CD4-positive, alpha-beta memory T cell (primary cell): ENCODE measurements around the gene DUSP28. TPM values are rescaled to one million over a fixed set of nuclear protein-coding genes. Genes with fewer than 3 reads are reported as not detected.

Experiments
- CTCF ChIA-PET: fragments of 350-600 bp; sonication (Branson Sonifier 250); formaldehyde crosslinking; loops from one replicate; lab custom pipeline; 2021; ENCODE audit warnings: inconsistent platforms; ENCODE audit not compliant: partially characterized antibody; lab: Charles Lee
- POLR2A ChIA-PET: fragments of 350-600 bp; sonication (Branson Sonifier 250); formaldehyde crosslinking; loops from one replicate; lab custom pipeline; 2021; ENCODE audit not compliant: partially characterized antibody; lab: Charles Lee
- DNase-seq, 5 donors: peaks; one replicate each; pipeline versions ENCODE4 v3.0.0 to v3.0.0-alpha.2; 2020 to 2022; ENCODE audit warnings: mixed read lengths in 1 of 5
- H3K27ac ChIP-seq: one replicate; pipeline ENCODE4 v1.7.0; 2013; ENCODE audit warnings: low read depth, low read length
- H3K27me3 ChIP-seq: 2 replicates; pipeline ENCODE4 v1.7.0; 2013; ENCODE audit warnings: mild to moderate bottlenecking, low read length, moderate library complexity; ENCODE audit not compliant: insufficient read depth
- H3K36me3 ChIP-seq: 2 replicates; pipeline ENCODE4 v1.7.0; 2013; ENCODE audit warnings: mild to moderate bottlenecking, low read length, moderate library complexity; ENCODE audit not compliant: insufficient read depth
- H3K4me1 ChIP-seq: 2 replicates; pipeline ENCODE4 v1.7.0; 2013; ENCODE audit warnings: mild to moderate bottlenecking, low read length, moderate library complexity; ENCODE audit not compliant: insufficient read depth
- H3K4me3 ChIP-seq, 2 donors: one replicate each; pipeline ENCODE4 v1.7.0; 2013; ENCODE audit warnings: low read length in 2 of 2, mild to moderate bottlenecking in 1 of 2
- H3K9me3 ChIP-seq, 2 donors: one replicate each; pipeline ENCODE4 v1.7.0; 2013; ENCODE audit warnings: low read length in 2 of 2, control low read depth in 1 of 2; ENCODE audit not compliant: control insufficient read depth in 1 of 2
- H3K27ac Mint-ChIP-seq, 7 donors: one replicate each; pipeline ENCODE4 v1.8.0; 2020 to 2021; ENCODE audit warnings: mixed read lengths in 7 of 7, mild to moderate bottlenecking in 6 of 7, inconsistent platforms in 3 of 7, moderate library complexity in 3 of 7
- H3K27me3 Mint-ChIP-seq, 2 donors: one replicate each; pipeline ENCODE4 v1.8.0; 2020 to 2021; ENCODE audit warnings: mixed read lengths in 2 of 2
- H3K36me3 Mint-ChIP-seq, 2 donors: one replicate each; pipeline ENCODE4 v1.8.0; 2020 to 2021; ENCODE audit warnings: mixed read lengths in 2 of 2, inconsistent platforms in 1 of 2, mild to moderate bottlenecking in 1 of 2
- H3K4me1 Mint-ChIP-seq, 4 donors: one replicate each; pipeline ENCODE4 v1.8.0; 2020 to 2021; ENCODE audit warnings: mixed read lengths in 4 of 4, mild to moderate bottlenecking in 1 of 4
- H3K4me3 Mint-ChIP-seq, 8 donors: one replicate each; pipeline ENCODE4 v1.8.0; 2020 to 2021; ENCODE audit warnings: mixed read lengths in 8 of 8, mild to moderate bottlenecking in 7 of 8, moderate library complexity in 6 of 8, inconsistent platforms in 3 of 8
- H3K9me3 Mint-ChIP-seq, 8 donors: one replicate each; pipeline ENCODE4 v1.8.0; 2020 to 2021; ENCODE audit warnings: mixed read lengths in 8 of 8, mild to moderate bottlenecking in 5 of 8, inconsistent platforms in 3 of 8, moderate library complexity in 1 of 8
- intact Hi-C: fragments of 100-400 bp; cut with micrococcal nuclease; formaldehyde crosslinking; loops from one replicate; pipeline ENCODE4 v1.15.1; 2023
- polyA plus RNA-seq, 2 donors: library from polyadenylated mRNA; unstranded; fragments of 300-500 nt; fragmentation: Illumina TruSeq; gene quantifications; one replicate each; pipeline ENCODE4 v1.2.3, GENCODE V29; 2021
- total RNA-seq, 2 experiments: library from RNA; stranded (reverse); gene quantifications; one replicate each; pipeline ENCODE4 v1.2.3, GENCODE V29; 2021

DUSP28 gene
- total and polyA plus RNA-seq, 4 experiments from 2014 or later = 16.3 to 19.4 (median 18.4) TPM

DNA sequence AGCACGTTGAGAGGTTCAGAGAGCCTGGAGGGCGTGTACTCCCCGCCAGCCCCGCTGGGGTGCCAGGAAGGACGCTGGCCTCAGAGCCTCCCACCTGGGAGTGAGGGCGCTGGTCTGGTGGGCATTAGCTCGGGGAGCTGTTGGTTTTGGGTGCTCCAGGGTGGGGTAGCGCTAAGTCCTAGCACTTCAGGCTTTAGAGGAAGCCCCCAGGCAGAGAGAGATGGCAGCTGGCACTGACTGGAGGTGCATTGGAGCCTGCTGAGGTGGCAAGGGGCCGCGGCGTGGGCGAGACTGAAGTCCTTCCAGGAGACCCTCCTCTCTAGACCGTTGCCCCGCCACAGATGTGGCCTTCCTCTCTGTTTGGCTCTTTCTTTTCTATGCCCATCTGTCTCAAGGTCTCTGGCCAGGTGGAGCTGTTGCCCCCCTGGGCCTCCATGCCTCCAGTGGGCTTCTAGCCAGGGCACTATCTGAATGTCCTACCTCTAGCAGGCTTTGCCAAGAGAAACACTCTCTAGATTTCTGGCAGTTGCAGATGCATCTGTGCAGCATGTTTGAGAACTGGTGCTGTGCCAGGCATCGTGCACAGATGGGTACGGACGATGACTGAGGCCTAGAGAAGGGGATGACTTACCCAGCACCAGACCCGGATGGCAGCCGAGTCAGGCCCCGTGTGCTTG lies 33.0 kb downstream of the DUSP28 start:
- Histone ChIP-seq H3K4me3 (no peak overlapping the region), H3K36me3 (peaks cover 41% of the 10 kb centered on the region), H3K4me1 (peaks cover 11% of the 10 kb centered on the region), H3K27ac (no peak overlapping the region), H3K9me3 (no peaks in the 10 kb centered on the region), H3K27me3 (no peaks in the 10 kb centered on the region)
- H3K9me3 Mint-ChIP-seq = no peaks in the 10 kb centered on the region
- no peak overlapping the region for H3K4me3 Mint-ChIP-seq
- peak in 1 of 5 donors; percentile 29 for DNase-seq
- no peaks in the 10 kb centered on the region for H3K27me3 Mint-ChIP-seq
- H3K36me3 Mint-ChIP-seq = peaks cover 9 to 29% of the 10 kb centered on the region in 2 donors
- ChIA-PET CTCF (interaction anchor here (0.9 kb wide), 1 partner anchor 79 kb away, joined by 3 read pairs; no protein-coding TSS in a partner anchor), POLR2A (interaction anchor here (0.8 kb wide), 1 partner anchor 32 kb away, joined by 3 read pairs; no protein-coding TSS in a partner anchor)
- intact Hi-C loops = no loop called here
- peak overlapping the region in 1 of 7 donors; percentile 21 for H3K27ac Mint-ChIP-seq
- H3K4me1 Mint-ChIP-seq = peaks cover 10 to 13% (median 11%) of the 10 kb centered on the region in 4 donors

DNA sequence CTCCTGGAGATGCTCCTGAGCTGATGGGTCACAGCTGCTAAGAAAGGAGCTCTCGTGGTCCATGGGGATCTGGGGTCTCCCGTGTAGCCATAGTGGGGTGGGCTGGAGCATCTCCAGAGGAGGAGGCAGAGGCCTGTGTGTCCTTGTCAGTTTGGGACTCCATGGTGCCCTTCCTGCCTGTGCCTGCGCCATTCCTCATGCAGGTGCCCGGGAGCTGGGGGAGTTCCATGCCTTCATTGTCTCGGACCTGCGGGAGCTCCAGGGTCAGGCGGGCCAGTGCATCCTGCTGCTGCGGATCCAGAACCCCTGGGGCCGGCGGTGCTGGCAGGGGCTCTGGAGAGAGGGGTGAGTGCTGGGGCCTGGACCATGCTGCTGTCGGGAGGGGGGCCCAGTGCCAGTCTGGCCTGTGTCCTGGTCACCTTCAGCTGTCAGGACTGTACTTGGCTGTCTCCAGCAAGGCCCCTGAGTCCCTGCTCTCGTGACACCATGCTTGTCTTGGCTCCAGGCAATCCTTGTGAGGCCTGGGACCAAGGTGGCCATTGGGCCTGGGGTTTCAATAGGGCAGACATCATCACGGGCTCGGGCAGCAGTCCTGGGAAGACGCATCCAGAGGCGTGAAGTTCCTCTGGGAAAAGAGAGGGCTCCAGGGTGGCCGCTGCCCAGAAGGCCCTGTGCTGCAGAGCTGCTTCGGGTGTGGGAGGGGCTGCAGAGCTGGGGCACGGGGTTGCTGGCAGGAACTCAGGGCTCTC lies 33.7 kb downstream of the DUSP28 start:
- H3K4me1 ChIP-seq = peaks cover 4% of the 10 kb centered on the region
- H3K27ac ChIP-seq = no peak overlapping the region
- Mint-ChIP-seq H3K4me1 (peaks cover 3 to 6% (median 4%) of the 10 kb centered on the region in 4 donors), H3K4me3 (no peak overlapping the region), H3K36me3 (peaks cover 3 to 24% of the 10 kb centered on the region in 2 donors), H3K27me3 (no peaks in the 10 kb centered on the region), H3K27ac (no peak overlapping the region), H3K9me3 (no peaks in the 10 kb centered on the region)
- DNase-seq = peak in 1 of 5 donors; percentile 32
- no peaks in the 10 kb centered on the region for H3K9me3 ChIP-seq
- no peaks in the 10 kb centered on the region for H3K27me3 ChIP-seq
- CTCF ChIA-PET = interaction anchor here (1.3 kb wide), 1 partner anchor 80 kb away, joined by 7 read pairs; no protein-coding TSS in a partner anchor
- intact Hi-C loops = no loop called here
- POLR2A ChIA-PET = interaction anchor here (0.8 kb wide), 1 partner anchor 33 kb away, joined by 3 read pairs; no protein-coding TSS in a partner anchor
- peaks cover 44% of the 10 kb centered on the region for H3K36me3 ChIP-seq
- no peak overlapping the region for H3K4me3 ChIP-seq

DNA sequence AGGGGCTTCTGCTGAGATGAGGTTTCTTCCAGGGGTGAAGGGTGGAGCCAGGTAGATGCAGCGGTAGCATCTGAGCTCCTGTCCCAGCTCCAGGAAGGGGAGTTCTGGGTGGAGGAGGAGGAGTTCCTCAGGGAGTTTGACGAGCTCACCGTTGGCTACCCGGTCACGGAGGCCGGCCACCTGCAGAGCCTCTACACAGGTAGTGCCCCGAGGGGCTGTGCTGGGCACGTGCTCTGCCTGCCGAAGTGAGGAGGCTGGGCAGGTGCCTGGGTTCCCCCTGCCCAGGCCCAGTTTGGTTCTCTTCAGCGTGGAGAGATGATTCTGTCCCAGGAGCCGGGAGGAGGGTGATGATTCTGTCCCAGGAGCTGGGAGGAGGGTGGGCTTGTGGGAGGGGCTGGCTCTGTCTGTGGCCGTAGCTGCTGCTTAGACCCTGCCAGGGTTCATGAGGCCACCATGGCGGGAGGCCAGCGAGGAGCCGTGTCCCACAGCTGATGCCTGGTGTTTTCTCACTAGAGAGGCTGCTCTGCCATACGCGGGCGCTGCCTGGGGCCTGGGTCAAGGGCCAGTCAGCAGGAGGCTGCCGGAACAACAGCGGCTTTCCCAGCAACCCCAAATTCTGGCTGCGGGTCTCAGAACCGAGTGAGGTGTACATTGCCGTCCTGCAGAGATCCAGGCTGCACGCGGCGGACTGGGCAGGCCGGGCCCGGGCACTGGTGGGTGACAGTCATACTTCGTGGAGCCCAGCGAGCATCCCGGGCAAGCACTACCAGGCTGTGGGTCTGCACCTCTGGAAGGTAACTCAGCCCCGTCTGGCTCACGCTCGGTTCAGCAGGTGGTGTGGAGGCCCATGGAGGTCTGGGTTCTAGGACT lies 34.6 kb downstream of the DUSP28 start:
- Histone ChIP-seq H3K4me3 (no peak overlapping the region), H3K27me3 (no peaks in the 10 kb centered on the region), H3K9me3 (no peaks in the 10 kb centered on the region), H3K36me3 (peaks cover 39% of the 10 kb centered on the region), H3K27ac (no peak overlapping the region), H3K4me1 (no peaks in the 10 kb centered on the region)
- no peak for DNase-seq
- POLR2A ChIA-PET = interaction anchor here (0.8 kb wide), 1 partner anchor 9 kb away, joined by 3 read pairs; the partner anchor contains the start of gene CAPN10
- Mint-ChIP-seq H3K9me3 (no peaks in the 10 kb centered on the region), H3K4me1 (peaks cover 0 to 4% (median under 1%) of the 10 kb centered on the region in 4 donors), H3K36me3 (peaks cover 0 to 30% of the 10 kb centered on the region in 2 donors), H3K27me3 (no peaks in the 10 kb centered on the region), H3K27ac (no peak overlapping the region), H3K4me3 (no peak overlapping the region)
- CTCF ChIA-PET = interaction anchor here (1.3 kb wide), 1 partner anchor 80 kb away, joined by 7 read pairs; no protein-coding TSS in a partner anchor
- intact Hi-C loops = no loop called here

DNA sequence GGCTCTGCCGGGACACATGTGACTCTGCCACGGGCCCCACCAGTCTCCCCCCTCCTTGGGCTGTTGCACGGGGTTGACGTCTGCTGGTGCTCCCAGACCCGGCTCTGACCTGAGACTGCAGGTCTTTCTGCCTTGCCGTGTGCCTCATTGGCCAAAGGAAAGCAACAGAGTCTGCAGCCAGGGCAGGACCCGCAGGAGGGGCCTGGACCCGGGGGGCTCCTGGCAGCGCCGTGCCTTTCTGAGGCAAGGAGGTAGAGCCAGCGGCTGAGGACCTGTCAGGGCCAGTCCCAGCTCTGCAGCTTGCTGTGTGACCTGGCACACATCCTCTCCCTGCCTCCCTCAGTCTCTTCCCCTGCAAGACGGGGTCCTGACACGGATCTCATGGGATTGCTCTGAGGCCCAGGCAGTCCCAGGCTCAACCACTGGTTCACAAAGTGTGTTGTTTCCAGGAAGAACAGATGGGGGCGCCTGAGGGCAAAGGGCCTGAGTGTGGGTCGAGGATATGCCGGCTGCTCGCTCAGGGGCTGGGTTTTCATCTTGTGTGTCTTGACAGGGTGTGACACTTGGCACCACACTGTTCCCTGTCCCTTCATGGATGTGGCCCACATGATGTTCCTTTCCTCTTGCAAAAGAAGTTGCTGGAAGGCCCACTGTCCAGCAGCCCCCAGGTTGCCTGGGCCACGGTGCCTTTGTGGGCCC lies 35.4 kb downstream of the DUSP28 start:
- POLR2A ChIA-PET = no interaction called here

DNA sequence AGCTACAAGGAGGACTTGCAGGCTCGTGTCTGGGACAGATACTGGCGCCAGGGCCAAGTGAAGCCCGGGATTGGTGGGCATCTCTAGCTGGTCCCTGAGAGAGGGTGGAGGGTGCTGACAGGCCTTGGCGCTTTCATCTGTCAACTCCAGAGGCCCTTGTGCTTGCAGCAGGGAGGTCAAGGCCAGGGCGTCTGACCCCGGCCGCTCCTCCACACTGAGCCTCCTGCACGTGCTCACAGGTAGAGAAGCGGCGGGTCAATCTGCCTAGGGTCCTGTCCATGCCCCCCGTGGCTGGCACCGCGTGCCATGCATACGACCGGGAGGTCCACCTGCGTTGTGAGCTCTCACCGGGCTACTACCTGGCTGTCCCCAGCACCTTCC lies 35.9 kb downstream of the DUSP28 start:
- Mint-ChIP-seq H3K36me3 (peaks cover 0 to 30% of the 10 kb centered on the region in 2 donors), H3K9me3 (no peaks in the 10 kb centered on the region), H3K27ac (peak overlapping the region in 1 of 7 donors; percentile 65), H3K4me3 (no peak overlapping the region), H3K4me1 (peaks cover 0 to 4% (median under 1%) of the 10 kb centered on the region in 4 donors), H3K27me3 (no peaks in the 10 kb centered on the region)
- intact Hi-C loops = no loop called here
- no peak for DNase-seq
- ChIA-PET CTCF (no interaction called here), POLR2A (no interaction called here)
- no peaks in the 10 kb centered on the region for H3K27me3 ChIP-seq
- H3K4me3 ChIP-seq = no peak overlapping the region
- peaks cover 31% of the 10 kb centered on the region for H3K36me3 ChIP-seq
- no peaks in the 10 kb centered on the region for H3K9me3 ChIP-seq
- H3K27ac ChIP-seq = no peak overlapping the region
- no peaks in the 10 kb centered on the region for H3K4me1 ChIP-seq

More for the DNA sequence above, 35.4 kb downstream of the DUSP28 start:
- Histone ChIP-seq H3K4me1 (no peaks in the 10 kb centered on the region), H3K4me3 (no peak overlapping the region), H3K27me3 (no peaks in the 10 kb centered on the region), H3K9me3 (no peaks in the 10 kb centered on the region), H3K36me3 (peaks cover 36% of the 10 kb centered on the region), H3K27ac (no peak overlapping the region)
- CTCF ChIA-PET = interaction anchor here (1.3 kb wide), 1 partner anchor 81 kb away, joined by 7 read pairs; no protein-coding TSS in a partner anchor
- Mint-ChIP-seq H3K9me3 (no peaks in the 10 kb centered on the region), H3K36me3 (peaks cover 0 to 34% of the 10 kb centered on the region in 2 donors), H3K27ac (peak overlapping the region in 2 of 7 donors; percentile 53 to 65), H3K4me1 (peaks cover 0 to 4% (median under 1%) of the 10 kb centered on the region in 4 donors), H3K4me3 (no peak overlapping the region), H3K27me3 (no peaks in the 10 kb centered on the region)
- intact Hi-C loops = no loop called here
- DNase-seq = peak in 3 of 5 donors; percentile 15 to 35 (median 25)

DNA sequence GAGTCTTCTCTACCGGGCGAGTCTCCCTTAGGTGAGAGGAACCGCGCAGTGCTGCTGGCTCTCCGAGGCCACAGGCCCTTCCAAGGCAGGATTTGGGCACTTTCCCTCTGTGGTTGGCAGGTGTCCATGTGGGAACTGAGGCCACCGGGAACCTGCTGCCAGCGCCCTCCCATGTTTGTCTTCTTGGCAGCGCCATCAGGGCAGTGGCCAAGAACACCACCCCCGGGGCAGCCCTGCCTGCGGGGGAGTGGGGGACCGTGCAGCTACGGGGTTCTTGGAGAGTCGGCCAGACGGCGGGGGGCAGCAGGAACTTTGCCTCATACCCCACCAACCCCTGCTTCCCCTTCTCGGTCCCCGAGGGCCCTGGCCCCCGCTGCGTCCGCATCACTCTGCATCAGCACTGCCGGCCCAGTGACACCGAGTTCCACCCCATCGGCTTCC lies 36.4 kb downstream of the DUSP28 start:
- no peaks in the 10 kb centered on the region for H3K27me3 ChIP-seq
- no peak overlapping the region for H3K27ac ChIP-seq
- intact Hi-C loops = no loop called here
- peaks cover 27% of the 10 kb centered on the region for H3K36me3 ChIP-seq
- Mint-ChIP-seq H3K4me1 (peaks cover 0 to 3% (median under 1%) of the 10 kb centered on the region in 4 donors), H3K27me3 (no peaks in the 10 kb centered on the region), H3K9me3 (no peaks in the 10 kb centered on the region), H3K4me3 (no peak overlapping the region), H3K27ac (no peak overlapping the region), H3K36me3 (peaks cover 0 to 27% of the 10 kb centered on the region in 2 donors)
- POLR2A ChIA-PET = no interaction called here
- H3K4me3 ChIP-seq = no peak overlapping the region
- CTCF ChIA-PET = interaction anchor here (1.0 kb wide), 1 partner anchor 9 kb away, joined by 3 read pairs; no protein-coding TSS in a partner anchor
- no peaks in the 10 kb centered on the region for H3K9me3 ChIP-seq
- no peak for DNase-seq
- H3K4me1 ChIP-seq = no peaks in the 10 kb centered on the region
